Panc1 (cell line): ENCODE results near the gene GATB. TPM values are rescaled to one million over a fixed set of nuclear protein-coding genes. Genes with fewer than 3 reads are reported as not detected.

Source experiments
- ATAC-seq: fragments of 200-7000 bp; cut with Tn5 transposase; 2 replicates; pipeline ENCODE4 v1.9.1; 2020; ENCODE audit warnings: mild to moderate bottlenecking, moderate library complexity
- BruUV-seq: library from RNA; stranded (reverse); fragments of 400-500 nt; replicated peaks from 2 replicates; lab custom pipeline; 2021; lab: Mats Ljungman, UMichigan
- CTCF ChIA-PET: fragments of 300-600 bp; sonication (Branson Sonifier 250); formaldehyde crosslinking; loops from one replicate; lab custom pipeline; 2022; ENCODE audit warnings: antibody characterized with exemption; lab: Charles Lee
- POLR2A ChIA-PET: fragments of 300-600 bp; sonication (Branson Sonifier 250); formaldehyde crosslinking; loops from one replicate; lab custom pipeline; 2022; ENCODE audit warnings: antibody characterized with exemption; lab: Charles Lee
- DNase-seq: peaks from one replicate; pipeline ENCODE4 v3.0.0-alpha.2; 2010; ENCODE audit warnings: low read depth, low spot score
- H3K27ac ChIP-seq: 2 replicates; pipeline ENCODE4 v1.5.1; 2011; ENCODE audit warnings: mild to moderate bottlenecking, low read length, inconsistent platforms
- H3K27me3 ChIP-seq: fragments of 200-500 bp; sonication (Bioruptor generic); 2 replicates; pipeline ENCODE4 v1.6.0; 2014; ENCODE audit warnings: low read length, inconsistent platforms; ENCODE audit not compliant: control insufficient read depth, insufficient read depth
- H3K36me3 ChIP-seq: fragments of 200-500 bp; sonication (Bioruptor generic); 2 replicates; pipeline ENCODE4 v1.5.1; 2014; ENCODE audit warnings: inconsistent platforms, mild to moderate bottlenecking, low read length, moderate library complexity; ENCODE audit not compliant: control insufficient read depth, insufficient read depth
- H3K4me1 ChIP-seq: 2 replicates; pipeline ENCODE4 v1.5.1; 2011; ENCODE audit warnings: inconsistent platforms, mild to moderate bottlenecking, low read length, moderate library complexity; ENCODE audit not compliant: control insufficient read depth, insufficient read depth
- H3K4me3 ChIP-seq, 2 experiments: 2 replicates each; pipeline ENCODE4 v1.5.1; 2011 to 2012; ENCODE audit warnings: low read depth in 2 of 2, low read length in 2 of 2, mild to moderate bottlenecking in 2 of 2, inconsistent platforms in 1 of 2, moderate library complexity in 1 of 2
- H3K9me3 ChIP-seq: fragments of 200-500 bp; sonication (Bioruptor generic); 2 replicates; pipeline ENCODE4 v1.5.1; 2014; ENCODE audit warnings: low read depth, mild to moderate bottlenecking, inconsistent platforms, low read length, moderate library complexity; ENCODE audit not compliant: control insufficient read depth, insufficient read depth
- CTCF ChIP-seq: fragments of 450-650 bp; IDR thresholded peaks from 2 replicates; pipeline ENCODE4 v1.5.1; 2017; ENCODE audit warnings: mild to moderate bottlenecking
- POLR2AphosphoS5 ChIP-seq: IDR thresholded peaks from 2 replicates; pipeline ENCODE4 v1.6.1; 2012; ENCODE audit warnings: mild to moderate bottlenecking, low read depth, low read length, moderate library complexity
- REST ChIP-seq, 2 experiments: IDR thresholded peaks; 2 replicates each; pipeline ENCODE4 v1.6.1; 2011 to 2012; ENCODE audit warnings: low read depth in 2 of 2, control low read depth in 1 of 2, low read length in 1 of 2, mild to moderate bottlenecking in 1 of 2, moderate library complexity in 1 of 2; ENCODE audit not compliant: insufficient read depth in 1 of 2
- SIN3A ChIP-seq: IDR thresholded peaks from 2 replicates; pipeline ENCODE4 v1.6.1; 2012; ENCODE audit warnings: low read depth, mild to moderate bottlenecking, low read length, moderate library complexity, borderline replicate concordance; ENCODE audit not compliant: insufficient read depth
- TCF7L2 ChIP-seq: IDR thresholded peaks from 2 replicates; pipeline ENCODE4 v1.6.1; 2011; ENCODE audit warnings: mild to moderate bottlenecking, low read depth, low read length, inconsistent platforms
- in situ Hi-C: cut with HindIII; loops from 2 replicates; pipeline ENCODE4 v1.10.0; 2016; ENCODE audit warnings: low sequenced_read_pairs, low pct_unique_long_range_greater_than_20kb
- intact Hi-C: fragments of 100-400 bp; cut with micrococcal nuclease; formaldehyde crosslinking; loops from one replicate; pipeline ENCODE4 v1.10.0; 2022; ENCODE audit not compliant: unreplicated experiment
- total RNA-seq: library from RNA; stranded (reverse); gene quantifications from one replicate; pipeline ENCODE4 v1.2.1, GENCODE V29; 2021; ENCODE audit not compliant: unreplicated experiment

The GATB gene
- total RNA-seq, 1 experiment from 2014 or later, result 9.7 TPM

GRCh38 chr4:151718984-151719955 is 41.5 kb downstream of the GATB start:
- Histone ChIP-seq H3K4me3 (no peak overlapping the region), H3K36me3 (no peaks in the 10 kb centered on the region), H3K9me3 (no peaks in the 10 kb centered on the region), H3K27ac (no peak overlapping the region), H3K27me3 (no peaks in the 10 kb centered on the region), H3K4me1 (no peaks in the 10 kb centered on the region)
- no peak for DNase-seq
- ATAC-seq, result no peak
- no TSS peak for BruUV-seq
- intact Hi-C loops (no loop called here), in situ Hi-C loops (no loop called here)
- POLR2A ChIA-PET, result no interaction called here
- CTCF ChIA-PET, result no interaction called here
- TF ChIP-seq REST (IDR thresholded peaks at IDR 0.05; ENCODE audit: insufficient read depth in 1 of 2, low read depth in 2 of 2, low read length in 1 of 2) (no peak), TCF7L2 (no peak), CTCF (no peak), POLR2AphosphoS5 (no peak), SIN3A (no peak)

- no TSS peak for BruUV-seq
- ChIA-PET CTCF (no interaction called here), POLR2A (no interaction called here)
- ATAC-seq (no peak), DNase-seq (no peak)
- H3K36me3 ChIP-seq, result no peaks in the 10 kb centered on the region
- TF ChIP-seq SIN3A (no peak), POLR2AphosphoS5 (no peak), CTCF (no peak), REST (IDR thresholded peaks at IDR 0.05; ENCODE audit: insufficient read depth in 1 of 2, low read depth in 2 of 2, low read length in 1 of 2) (no peak), TCF7L2 (no peak)
- H3K27me3 ChIP-seq, result no peaks in the 10 kb centered on the region
- intact Hi-C loops, result no loop called here
- no peaks in the 10 kb centered on the region for H3K4me1 ChIP-seq
- no peaks in the 10 kb centered on the region for H3K9me3 ChIP-seq
- in situ Hi-C loops, result no loop called here
- H3K4me3 ChIP-seq, result no peak overlapping the region
- no peak overlapping the region for H3K27ac ChIP-seq
Observed at GRCh38 chr4:151717909-151718628, 42.7 kb downstream of the GATB start.
